Stimulated activated CD4-positive, alpha-beta T cell treated with anti-CD3 and anti-CD28 coated beads, Interleukin-4, amount 100 ng/mL, for 24 hours (primary cell): ENCODE results near the gene FOXP4.
"Not testable (repeated sequence)": the region's sequence is repeated elsewhere in the genome, so short reads cannot be mapped to it uniquely, and the experiment has no call there.

Experiments used
- DNase-seq: peaks from one replicate; pipeline ENCODE4 v3.0.0-alpha.2; 2020

Gene FOXP4

DNA sequence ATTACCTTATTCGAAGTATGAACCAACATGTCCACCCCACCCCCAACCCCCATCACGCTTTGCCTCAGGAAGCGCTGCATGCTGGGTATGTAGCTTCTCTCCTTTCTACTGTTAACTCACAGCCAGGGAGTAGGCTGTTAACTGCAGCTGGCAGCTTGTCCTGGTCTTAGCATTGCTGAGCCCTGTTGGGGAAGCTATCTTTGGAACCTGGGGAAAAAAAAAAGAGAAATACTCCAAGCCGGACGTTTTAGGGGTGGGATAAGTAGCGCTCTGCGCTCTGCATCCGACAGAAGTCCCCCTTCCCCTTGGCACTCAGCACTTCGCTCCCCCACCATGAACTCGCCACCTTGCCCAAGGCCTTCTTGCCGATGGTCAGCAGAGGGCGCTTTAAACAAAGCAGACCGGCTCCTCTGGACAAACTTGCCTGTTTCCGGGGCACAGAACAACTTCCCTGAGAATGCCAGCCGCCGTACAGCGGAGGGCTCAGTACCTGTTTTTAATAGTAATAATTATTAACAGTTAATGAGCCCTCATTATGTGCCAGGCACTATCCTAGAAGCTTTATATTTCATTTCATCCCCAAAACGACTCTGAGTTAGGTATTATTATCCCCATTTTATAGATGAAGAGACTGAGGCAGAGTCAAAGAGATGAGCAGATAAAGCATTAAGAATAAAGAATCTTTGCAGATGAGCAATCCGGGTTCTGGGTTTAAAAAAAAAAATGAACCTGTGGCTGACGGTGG, 56.9 kb downstream of the FOXP4 start:
- DNase-seq: peak; percentile 81

- no peak for DNase-seq
Measured at GRCh38 chr6:41604006-41604405, 57.8 kb downstream of the FOXP4 start.

DNA sequence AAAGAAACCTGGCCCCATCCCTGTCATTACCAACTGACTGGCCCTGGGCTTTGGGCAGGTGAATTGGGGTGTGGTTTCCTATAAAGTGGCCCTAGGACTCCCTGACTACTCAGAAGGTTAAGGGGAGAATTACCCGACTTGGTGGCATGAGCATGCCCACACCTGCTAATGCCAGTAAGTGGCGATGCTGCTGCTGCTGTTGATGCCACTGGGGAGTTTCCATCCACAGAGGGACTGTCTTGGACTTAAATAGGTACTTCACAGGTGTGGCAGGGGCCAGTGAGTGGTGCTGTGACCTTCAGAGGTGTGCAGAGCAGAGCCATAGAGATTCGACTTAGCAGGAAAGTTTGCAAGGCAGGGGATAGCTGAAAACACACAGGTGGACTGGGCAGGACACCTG, 59.5 kb downstream of the FOXP4 start:
- no peak for DNase-seq

- DNase-seq: no peak
Measured at GRCh38 chr6:41607036-41607435, 60.9 kb downstream of the FOXP4 start.

GRCh38 chr6:41607736-41608135, 61.6 kb downstream of the FOXP4 start:
- no peak for DNase-seq

- no peak for DNase-seq
Measured at GRCh38 chr6:41608443-41609151, 62.4 kb downstream of the FOXP4 start.

- DNase-seq: no peak
Measured at GRCh38 chr6:41614715-41615114, 68.5 kb downstream of the FOXP4 start.

- DNase-seq: no peak
Measured at GRCh38 chr6:41615311-41615710, 69.1 kb downstream of the FOXP4 start.

DNA sequence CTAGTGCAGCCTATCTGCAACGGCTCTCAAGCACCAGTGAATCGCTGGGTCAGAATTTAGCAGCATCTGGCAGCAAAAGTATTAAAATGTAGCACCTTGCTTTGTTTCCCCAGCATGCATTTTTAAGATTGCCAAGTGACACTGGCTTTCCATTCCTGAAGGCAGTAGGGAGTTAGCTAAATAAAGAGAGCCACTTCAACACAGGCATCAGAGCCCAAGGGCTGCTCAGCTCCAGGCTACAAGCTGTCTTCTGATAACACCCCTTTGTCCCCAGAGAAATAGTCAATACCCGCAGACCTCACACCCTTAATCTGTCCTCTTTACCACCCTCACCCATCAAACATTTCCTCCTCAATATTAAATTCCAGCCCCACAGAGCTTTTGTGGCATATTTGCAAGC, 72.4 kb downstream of the FOXP4 start:
- no peak for DNase-seq

GRCh38 chr6:41619193-41619592, 73.0 kb downstream of the FOXP4 start:
- not testable (repeated sequence) for DNase-seq

GRCh38 chr6:41621367-41621766, 75.2 kb downstream of the FOXP4 start:
- DNase-seq: no peak

DNA sequence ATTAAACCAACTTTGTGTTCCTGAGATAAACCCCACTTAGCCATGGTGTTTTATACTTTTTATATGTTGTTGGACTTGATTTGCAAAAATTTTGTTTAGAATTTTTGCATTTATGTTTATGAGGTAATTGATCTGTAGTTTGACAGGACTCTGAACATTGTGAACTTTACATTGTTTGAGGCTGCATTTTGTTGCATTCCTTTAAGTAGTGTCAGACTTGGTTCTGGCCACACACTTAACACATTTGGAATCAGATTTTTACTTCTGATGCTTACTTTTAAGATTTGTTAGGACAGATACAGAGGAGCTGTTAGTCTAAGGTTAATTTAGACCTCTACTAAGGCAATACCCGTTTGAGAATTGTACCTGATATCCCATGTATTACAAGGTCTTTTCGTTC, 75.6 kb downstream of the FOXP4 start:
- no peak for DNase-seq

DNA sequence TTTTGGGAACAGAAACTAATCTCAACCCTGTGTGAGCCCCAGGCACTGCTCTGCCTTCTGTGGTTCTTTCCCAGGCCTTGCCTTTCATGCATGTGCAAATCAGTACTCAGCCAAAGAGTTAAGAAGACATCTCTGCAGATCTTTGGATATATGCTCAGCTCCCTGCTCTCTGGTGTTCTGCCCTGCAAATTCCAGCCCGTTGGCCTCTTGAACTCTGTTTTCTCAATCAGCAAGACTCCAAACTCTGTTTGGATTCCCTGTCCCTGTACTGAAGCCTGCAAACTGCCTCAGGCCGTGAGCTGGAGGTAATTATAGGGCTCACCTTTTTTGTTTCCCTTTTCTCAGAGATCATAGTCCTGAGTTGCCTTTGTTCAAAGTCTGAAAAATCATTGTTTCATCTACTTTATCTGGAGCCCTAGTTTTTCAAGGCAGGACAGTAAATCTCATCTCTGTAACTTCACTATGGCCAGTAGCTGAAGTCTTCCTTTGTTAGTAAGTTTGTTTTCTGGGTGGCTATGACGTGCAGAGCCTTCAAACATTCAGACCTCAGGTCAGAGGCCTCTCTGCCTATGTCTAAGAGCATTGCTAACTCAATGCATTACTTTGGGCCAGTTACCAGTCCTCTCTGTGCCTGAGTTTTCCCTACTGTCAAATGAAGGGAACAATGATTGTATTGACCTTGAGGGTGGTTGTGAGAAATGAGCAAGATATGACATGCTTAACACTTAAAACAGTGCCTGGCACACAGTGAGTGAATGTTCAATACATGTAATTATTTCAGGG, 76.2 kb downstream of the FOXP4 start:
- no peak for DNase-seq

DNA sequence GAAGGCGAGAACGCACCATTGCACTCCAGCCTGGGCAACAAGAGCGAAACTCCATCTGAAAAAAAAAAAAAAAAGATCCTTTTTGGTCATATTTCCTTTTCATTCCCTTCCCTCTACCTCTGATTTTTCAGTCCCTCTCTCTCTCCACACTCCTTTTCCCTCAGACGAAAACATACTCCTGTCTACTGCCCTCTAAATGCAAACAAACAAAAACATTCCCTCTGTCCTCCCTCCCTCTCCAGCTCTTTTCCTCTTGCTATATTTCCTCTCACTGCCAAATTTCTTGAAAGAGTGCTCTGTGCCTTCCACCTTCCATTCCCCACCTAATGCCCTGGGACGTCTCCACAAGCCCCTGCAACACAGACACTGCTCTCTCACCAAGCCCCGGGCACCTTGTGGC, 77.1 kb downstream of the FOXP4 start:
- no peak for DNase-seq

DNA sequence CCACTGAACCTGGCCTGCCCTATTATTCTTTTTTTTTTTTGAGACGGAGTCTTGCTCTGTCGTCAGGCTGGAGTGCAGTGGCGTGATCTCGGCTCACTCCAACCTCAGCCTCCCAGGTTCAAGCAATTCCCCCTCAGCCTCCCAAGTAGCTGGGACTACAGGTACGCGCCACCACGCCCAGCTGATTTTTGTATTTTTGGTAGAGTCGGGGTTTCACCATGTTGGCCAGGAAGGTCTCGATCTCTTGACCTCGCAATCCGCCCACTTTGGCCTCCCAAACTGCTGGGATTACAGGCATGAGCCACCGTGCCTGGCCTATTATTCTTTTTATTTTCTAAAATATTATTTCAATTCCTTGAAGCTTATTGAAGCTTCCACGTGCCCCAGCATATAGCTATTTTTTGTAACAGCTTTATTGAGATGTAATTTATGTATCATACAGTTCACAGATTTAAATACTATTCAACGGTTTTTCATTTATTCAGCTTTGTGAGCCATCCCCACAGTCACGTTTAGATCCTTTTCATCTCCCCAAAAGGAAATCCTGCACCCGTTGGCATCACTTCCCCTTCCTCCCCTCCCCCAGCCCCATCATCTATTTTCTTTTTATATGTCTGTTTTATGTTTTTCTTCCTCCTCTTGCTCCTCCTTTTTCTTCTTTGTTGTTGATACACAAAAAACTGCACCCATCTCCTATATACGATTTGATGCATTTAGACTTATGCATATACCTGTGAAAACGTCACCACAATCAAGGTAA, 78.6 kb downstream of the FOXP4 start:
- DNase-seq: no peak

DNA sequence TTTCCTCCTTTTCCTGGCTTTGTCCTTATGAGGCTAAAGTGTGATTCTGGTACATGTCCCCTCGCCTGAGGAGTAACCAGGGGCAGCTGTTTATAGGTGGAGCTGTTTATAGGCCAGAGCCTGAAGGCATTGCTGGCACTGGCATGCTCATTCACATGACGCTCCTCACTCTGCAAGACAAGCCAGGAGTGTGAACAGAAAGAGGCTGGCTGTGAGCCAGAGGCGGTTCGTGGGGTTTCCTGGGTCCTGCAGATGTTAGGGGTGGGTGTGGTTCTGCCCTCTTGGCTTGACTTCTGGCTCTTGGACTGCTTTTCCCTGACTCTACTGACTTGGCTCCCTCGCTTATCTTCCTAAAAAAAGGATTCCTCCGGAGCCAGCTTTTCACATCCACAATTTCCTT, 79.3 kb downstream of the FOXP4 start:
- no peak for DNase-seq

DNA sequence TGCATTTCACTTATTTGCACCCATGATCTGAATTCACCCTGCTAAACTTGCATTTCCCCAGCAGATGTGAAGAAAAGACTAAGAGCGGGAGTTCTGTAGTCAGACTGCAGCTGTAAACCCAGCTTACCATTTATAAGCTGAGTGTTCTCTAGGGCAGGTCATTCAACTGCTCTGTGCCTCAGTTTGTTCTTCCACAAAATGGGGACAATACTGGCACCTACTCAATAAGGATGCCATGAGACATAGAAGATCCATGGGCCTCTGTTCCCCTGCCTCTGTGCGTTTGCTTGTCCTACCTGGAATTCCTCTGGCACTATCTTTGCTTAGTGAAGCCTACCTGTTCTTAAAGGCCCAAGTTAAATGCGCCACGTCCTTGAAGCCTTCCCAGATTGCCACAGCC, 79.8 kb downstream of the FOXP4 start:
- DNase-seq: no peak

DNA sequence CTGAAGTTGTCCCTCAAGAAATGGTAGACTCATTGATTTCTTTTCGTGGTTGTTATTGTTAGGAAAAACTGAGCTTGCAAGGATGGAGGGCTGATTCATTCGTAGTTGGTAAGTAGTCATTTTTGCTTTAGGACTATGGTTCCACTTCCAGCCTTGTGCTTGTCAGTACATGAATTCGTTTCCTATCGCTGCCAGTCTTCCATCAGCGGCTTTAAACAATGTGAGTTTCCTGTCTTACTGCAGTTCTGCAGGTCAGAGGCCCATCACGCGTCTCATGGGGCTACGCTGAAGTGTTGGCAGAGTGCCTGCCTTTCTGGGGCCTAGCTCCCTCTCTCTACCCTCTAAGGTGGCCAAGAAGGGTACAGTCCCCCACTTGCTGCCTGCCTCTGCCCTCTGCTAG, 80.7 kb downstream of the FOXP4 start:
- no peak for DNase-seq

- DNase-seq: no peak
Measured at GRCh38 chr6:41629128-41629527, 82.9 kb downstream of the FOXP4 start.

DNA sequence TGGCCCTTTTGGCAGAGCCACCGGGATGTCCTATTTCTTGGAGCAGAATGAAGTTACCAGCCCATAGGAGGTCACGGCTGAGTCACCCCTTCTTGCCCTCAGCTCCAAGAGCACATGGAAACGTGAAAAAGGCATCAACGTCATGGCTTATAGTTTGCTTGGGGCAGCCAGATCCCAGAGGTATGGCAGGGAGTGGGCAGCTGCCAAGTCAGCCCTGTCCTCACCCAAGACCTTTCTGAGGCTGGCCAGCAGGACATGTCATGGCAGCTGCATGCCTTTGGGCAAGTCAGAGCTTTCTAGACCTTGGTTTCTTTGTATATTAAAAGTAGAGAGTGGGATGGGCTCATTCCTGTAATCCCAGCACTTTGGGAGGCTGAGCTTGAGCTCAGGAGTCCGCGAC, 83.9 kb downstream of the FOXP4 start:
- DNase-seq: no peak

DNA sequence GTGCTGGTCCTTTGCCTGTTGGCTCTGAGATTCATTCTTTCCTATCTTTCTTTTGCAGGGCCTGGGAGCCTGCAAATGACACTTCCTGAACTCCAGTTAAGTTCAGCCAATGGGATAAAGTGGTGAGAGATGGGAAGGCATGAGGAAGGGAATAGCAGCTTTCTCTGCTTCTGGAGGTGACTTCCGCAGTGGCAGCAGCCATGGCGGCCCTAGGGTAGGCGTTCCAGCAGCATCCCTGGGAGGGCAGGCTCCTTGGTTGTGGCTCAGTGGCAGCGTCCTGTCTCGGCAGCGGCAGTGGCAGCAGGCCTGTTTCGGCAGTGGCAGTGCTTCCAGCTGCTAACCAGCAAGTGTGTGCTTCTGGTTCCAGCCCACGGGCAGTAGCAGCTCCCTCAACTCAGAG, 84.8 kb downstream of the FOXP4 start:
- no peak for DNase-seq

- no peak for DNase-seq
Measured at GRCh38 chr6:41633056-41633634, 87.0 kb downstream of the FOXP4 start.

DNA sequence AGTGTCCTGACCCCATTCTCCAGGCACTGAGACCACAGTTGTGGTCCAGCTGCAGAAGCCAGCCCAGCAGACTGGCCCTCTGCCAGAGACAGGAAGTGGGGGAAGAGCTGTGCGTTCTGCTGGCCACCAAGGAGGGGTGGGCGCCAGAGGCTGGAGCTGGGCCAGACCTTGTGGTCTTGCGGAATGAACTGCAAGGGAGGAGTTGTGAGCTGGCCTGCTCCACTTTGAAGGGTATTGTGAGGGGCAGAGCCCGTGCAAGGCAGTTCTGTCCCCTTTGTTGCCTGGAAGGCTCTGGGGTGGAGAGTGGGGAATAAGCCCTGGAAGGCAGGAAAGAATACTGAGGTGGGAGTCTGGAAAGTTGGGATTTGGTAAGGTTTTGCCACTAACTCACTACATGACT, 88.5 kb downstream of the FOXP4 start:
- no peak for DNase-seq
